Ectodermal cell (in vitro differentiated cells): Measurements from ENCODE around the gene C12orf42.

Source experiments
- H3K27ac ChIP-seq: 2 replicates; pipeline ENCODE4 v1.7.0; 2013; ENCODE audit warnings: mild to moderate bottlenecking, low read depth, low read length; ENCODE audit not compliant: insufficient read depth, poor library complexity, severe bottlenecking
- H3K27me3 ChIP-seq: 2 replicates; pipeline ENCODE4 v1.7.0; 2013; ENCODE audit warnings: mild to moderate bottlenecking, low read length; ENCODE audit not compliant: insufficient read depth, control insufficient read depth, poor library complexity, severe bottlenecking
- H3K36me3 ChIP-seq: one replicate; pipeline ENCODE4 v1.7.0; 2013; ENCODE audit warnings: low read length; ENCODE audit not compliant: control insufficient read depth, insufficient read depth
- H3K4me1 ChIP-seq: one replicate; pipeline ENCODE4 v1.7.0; 2013; ENCODE audit warnings: low read length; ENCODE audit not compliant: control insufficient read depth, insufficient read depth
- H3K4me3 ChIP-seq: 2 replicates; pipeline ENCODE4 v1.7.0; 2013; ENCODE audit warnings: low read depth, low read length, control low read depth; ENCODE audit not compliant: insufficient read depth
- H3K9me3 ChIP-seq: 2 replicates; pipeline ENCODE4 v1.7.0; 2013; ENCODE audit warnings: mild to moderate bottlenecking, low read length, moderate library complexity; ENCODE audit not compliant: control insufficient read depth
- WGBS, 2 experiments: methylation state at CpG; one replicate each; pipeline ENCODE4 v1.1.7; 2013; ENCODE audit warnings: missing lambda C conversion rate in 2 of 2; 5-methylcytosine and 5-hydroxymethylcytosine counted together

The C12orf42 gene

GRCh38 chr12:103392722-103393121 lies 103.0 kb downstream of the C12orf42 start:
- WGBS, 2 experiments = 86 to 87% methylated on average over 1 of the region's 1 CpG
- Histone ChIP-seq H3K4me3 (no peak overlapping the region), H3K9me3 (no peaks in the 10 kb centered on the region), H3K27ac (no peak overlapping the region), H3K4me1 (no peaks in the 10 kb centered on the region), H3K36me3 (no peaks in the 10 kb centered on the region), H3K27me3 (no peaks in the 10 kb centered on the region)

GRCh38 chr12:103391103-103391502 lies 104.7 kb downstream of the C12orf42 start:
- no peak overlapping the region for H3K4me3 ChIP-seq
- no peaks in the 10 kb centered on the region for H3K4me1 ChIP-seq
- 95 to 96% methylated on average over 2 to 3 of the region's 4 CpGs for WGBS, 2 experiments
- no peaks in the 10 kb centered on the region for H3K36me3 ChIP-seq
- no peaks in the 10 kb centered on the region for H3K27me3 ChIP-seq
- H3K9me3 ChIP-seq = no peaks in the 10 kb centered on the region
- no peak overlapping the region for H3K27ac ChIP-seq

- Histone ChIP-seq H3K4me3 (no peak overlapping the region), H3K4me1 (no peaks in the 10 kb centered on the region)
- WGBS, 2 experiments = 94% methylated on average over 7 of the region's 7 CpGs
Measured at GRCh38 chr12:103387385-103387784, 108.4 kb downstream of the C12orf42 start.

GRCh38 chr12:103386451-103386850 lies 109.3 kb downstream of the C12orf42 start:
- Histone ChIP-seq H3K27me3 (no peaks in the 10 kb centered on the region), H3K27ac (no peak overlapping the region)
- WGBS, 2 experiments = 89 to 97% methylated on average over 3 of the region's 3 CpGs

More at GRCh38 chr12:103387385-103387784, 108.4 kb downstream of the C12orf42 start:
- Histone ChIP-seq H3K27me3 (no peaks in the 10 kb centered on the region), H3K9me3 (no peaks in the 10 kb centered on the region), H3K36me3 (no peaks in the 10 kb centered on the region), H3K27ac (no peak overlapping the region)

GRCh38 chr12:103382736-103383346 lies 112.9 kb downstream of the C12orf42 start:
- WGBS, 2 experiments = 86 to 88% methylated on average over 1 of the region's 1 CpG
- Histone ChIP-seq H3K9me3 (no peaks in the 10 kb centered on the region), H3K4me3 (no peak overlapping the region), H3K36me3 (no peaks in the 10 kb centered on the region), H3K4me1 (no peaks in the 10 kb centered on the region), H3K27me3 (no peaks in the 10 kb centered on the region), H3K27ac (no peak overlapping the region)

More at GRCh38 chr12:103386451-103386850, 109.3 kb downstream of the C12orf42 start:
- H3K9me3 ChIP-seq = no peaks in the 10 kb centered on the region
- H3K4me3 ChIP-seq = no peak overlapping the region
- H3K4me1 ChIP-seq = no peaks in the 10 kb centered on the region
- no peaks in the 10 kb centered on the region for H3K36me3 ChIP-seq

GRCh38 chr12:103382119-103382518 lies 113.6 kb downstream of the C12orf42 start:
- 90 to 100% methylated on average over 2 of the region's 2 CpGs for WGBS, 2 experiments
- Histone ChIP-seq H3K36me3 (no peaks in the 10 kb centered on the region), H3K4me3 (no peak overlapping the region), H3K9me3 (no peaks in the 10 kb centered on the region), H3K27ac (no peak overlapping the region), H3K4me1 (no peaks in the 10 kb centered on the region), H3K27me3 (no peaks in the 10 kb centered on the region)

- WGBS, 2 experiments = 90 to 94% methylated on average over 5 to 6 of the region's 6 CpGs
- Histone ChIP-seq H3K27ac (no peak overlapping the region), H3K36me3 (no peaks in the 10 kb centered on the region), H3K27me3 (no peaks in the 10 kb centered on the region), H3K9me3 (no peaks in the 10 kb centered on the region), H3K4me1 (no peaks in the 10 kb centered on the region), H3K4me3 (no peak overlapping the region)
Measured at GRCh38 chr12:103379670-103380069, 116.1 kb downstream of the C12orf42 start.

GRCh38 chr12:103373088-103373523 lies 122.7 kb downstream of the C12orf42 start:
- H3K36me3 ChIP-seq = no peaks in the 10 kb centered on the region
- no peaks in the 10 kb centered on the region for H3K9me3 ChIP-seq
- H3K4me3 ChIP-seq = no peak overlapping the region
- H3K4me1 ChIP-seq = no peaks in the 10 kb centered on the region
- H3K27ac ChIP-seq = no peak overlapping the region
- H3K27me3 ChIP-seq = no peaks in the 10 kb centered on the region
- 94 to 100% methylated on average over 2 to 4 of the region's 4 CpGs for WGBS, 2 experiments

- WGBS, 2 experiments = 85 to 100% methylated on average over 1 of the region's 1 CpG
- no peak overlapping the region for H3K27ac ChIP-seq
- no peaks in the 10 kb centered on the region for H3K4me1 ChIP-seq
- no peaks in the 10 kb centered on the region for H3K27me3 ChIP-seq
- H3K4me3 ChIP-seq = no peak overlapping the region
- no peaks in the 10 kb centered on the region for H3K9me3 ChIP-seq
- no peaks in the 10 kb centered on the region for H3K36me3 ChIP-seq
Measured at GRCh38 chr12:103369929-103370328, 125.8 kb downstream of the C12orf42 start.

GRCh38 chr12:103368167-103368566 lies 127.6 kb downstream of the C12orf42 start:
- WGBS, 2 experiments = 93 to 100% methylated on average over 1 of the region's 1 CpG
- Histone ChIP-seq H3K27ac (no peak overlapping the region), H3K4me3 (no peak overlapping the region)

More at GRCh38 chr12:103368167-103368566, 127.6 kb downstream of the C12orf42 start:
- no peaks in the 10 kb centered on the region for H3K4me1 ChIP-seq
- H3K27me3 ChIP-seq = no peaks in the 10 kb centered on the region
- H3K36me3 ChIP-seq = no peaks in the 10 kb centered on the region
- H3K9me3 ChIP-seq = no peaks in the 10 kb centered on the region
